Mucosa of stomach (tissue), 1 donor: ENCODE data around the gene HPCAL1.

Source experiments
- H3K27me3 ChIP-seq: one replicate; pipeline ENCODE4 v1.7.0; 2013; ENCODE audit warnings: mild to moderate bottlenecking, low read length; ENCODE audit not compliant: control insufficient read depth, insufficient read depth
- H3K36me3 ChIP-seq: one replicate; pipeline ENCODE4 v1.7.0; 2013; ENCODE audit warnings: low read length; ENCODE audit not compliant: control insufficient read depth, insufficient read depth
- H3K4me1 ChIP-seq: one replicate; pipeline ENCODE4 v1.7.0; 2013; ENCODE audit warnings: mild to moderate bottlenecking, low read length; ENCODE audit not compliant: control insufficient read depth, insufficient read depth
- H3K4me3 ChIP-seq: one replicate; pipeline ENCODE4 v1.7.0; 2013; ENCODE audit warnings: low read length
- H3K9ac ChIP-seq: one replicate; pipeline ENCODE4 v1.7.0; 2013; ENCODE audit warnings: mild to moderate bottlenecking, low read length, moderate library complexity
- H3K9me3 ChIP-seq: one replicate; pipeline ENCODE4 v1.7.0; 2013; ENCODE audit warnings: mild to moderate bottlenecking, low read length, moderate library complexity; ENCODE audit not compliant: control insufficient read depth
- donor health status: Pancreatic carcinoma.

Gene HPCAL1

DNA sequence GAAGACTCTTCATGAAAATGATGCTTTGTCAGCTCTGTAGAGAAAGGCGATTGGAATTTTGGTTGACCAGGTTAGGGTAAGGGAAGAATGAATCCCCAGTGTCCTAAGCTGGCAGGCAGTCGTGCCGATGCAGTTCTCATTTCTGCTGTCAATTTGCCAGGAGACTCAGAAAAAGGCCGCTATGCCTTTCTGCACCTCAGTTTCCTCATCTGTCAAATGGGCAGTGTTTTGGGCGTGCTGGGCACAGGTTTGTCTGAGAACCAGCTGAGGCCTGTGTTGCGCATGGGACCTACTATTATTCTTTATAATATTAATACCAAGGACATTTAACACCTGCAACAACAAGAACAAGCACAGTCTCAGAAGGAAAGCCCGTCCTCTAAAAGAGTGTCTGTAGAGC, 50.3 kb downstream of the HPCAL1 start:
- peaks cover 4% of the 10 kb centered on the region for H3K4me1 ChIP-seq

DNA sequence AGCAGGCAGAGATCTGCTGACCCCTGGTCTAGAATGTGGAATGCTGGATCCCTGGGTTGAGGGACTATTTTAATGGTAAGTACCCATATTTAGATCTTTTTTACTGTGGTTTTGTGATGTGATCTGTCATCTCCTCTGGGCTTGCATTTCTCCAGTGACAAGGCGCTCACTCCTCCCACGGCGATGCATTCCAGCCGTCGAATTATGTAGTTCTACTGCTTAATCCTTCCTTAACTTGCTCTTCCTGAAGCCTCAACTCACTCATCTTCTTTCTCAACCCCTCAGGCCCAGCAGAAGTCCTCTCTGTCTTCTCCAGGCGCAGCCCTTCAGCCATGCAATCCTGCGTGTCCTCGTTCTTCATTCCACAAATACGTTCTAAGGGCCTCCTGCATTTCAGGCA, 51.2 kb downstream of the HPCAL1 start:
- no peaks in the 10 kb centered on the region for H3K36me3 ChIP-seq
- H3K4me1 ChIP-seq = no peaks in the 10 kb centered on the region

More for the DNA sequence above, 50.3 kb downstream of the HPCAL1 start:
- Histone ChIP-seq H3K9me3 (no peaks in the 10 kb centered on the region), H3K4me3 (no peak overlapping the region), H3K36me3 (no peaks in the 10 kb centered on the region), H3K9ac (no peak overlapping the region), H3K27me3 (no peaks in the 10 kb centered on the region)

GRCh38 chr2:10354399-10354798, 51.7 kb downstream of the HPCAL1 start:
- no peaks in the 10 kb centered on the region for H3K4me1 ChIP-seq

More for the DNA sequence above, 51.2 kb downstream of the HPCAL1 start:
- Histone ChIP-seq H3K27me3 (no peaks in the 10 kb centered on the region), H3K9ac (no peak overlapping the region), H3K9me3 (no peaks in the 10 kb centered on the region), H3K4me3 (no peak overlapping the region)

GRCh38 chr2:10355471-10356438, 53.1 kb downstream of the HPCAL1 start:
- H3K4me1 ChIP-seq = peaks cover 6% of the 10 kb centered on the region
- H3K27me3 ChIP-seq = no peaks in the 10 kb centered on the region
- no peaks in the 10 kb centered on the region for H3K9me3 ChIP-seq
- H3K36me3 ChIP-seq = no peaks in the 10 kb centered on the region
- no peak overlapping the region for H3K9ac ChIP-seq
- no peak overlapping the region for H3K4me3 ChIP-seq

More at GRCh38 chr2:10354399-10354798, 51.7 kb downstream of the HPCAL1 start:
- no peaks in the 10 kb centered on the region for H3K36me3 ChIP-seq
- no peak overlapping the region for H3K9ac ChIP-seq
- H3K9me3 ChIP-seq = no peaks in the 10 kb centered on the region
- no peaks in the 10 kb centered on the region for H3K27me3 ChIP-seq
- no peak overlapping the region for H3K4me3 ChIP-seq

DNA sequence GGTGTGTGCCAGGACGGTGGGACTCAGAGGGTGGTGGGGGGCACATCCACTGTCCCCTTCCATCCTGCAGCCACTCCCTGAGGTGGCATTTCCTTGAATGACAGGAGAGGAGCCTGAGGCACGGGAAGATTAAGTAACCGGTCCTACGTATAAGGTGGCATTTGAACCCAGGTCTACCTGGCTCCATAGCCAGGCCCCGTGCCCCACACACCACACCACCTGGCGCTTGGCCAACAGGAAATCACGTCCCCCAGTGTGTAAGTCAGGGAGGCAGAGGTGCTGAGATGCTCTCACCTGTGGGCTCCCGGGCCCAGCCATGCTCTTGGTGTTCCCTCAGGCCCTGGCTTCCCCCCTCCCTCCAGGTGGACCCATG, 53.7 kb downstream of the HPCAL1 start:
- Histone ChIP-seq H3K9ac (no peak overlapping the region), H3K27me3 (no peaks in the 10 kb centered on the region), H3K9me3 (no peaks in the 10 kb centered on the region), H3K4me3 (no peak overlapping the region), H3K4me1 (peaks cover 13% of the 10 kb centered on the region), H3K36me3 (no peaks in the 10 kb centered on the region)

GRCh38 chr2:10357193-10358169, 54.8 kb downstream of the HPCAL1 start:
- Histone ChIP-seq H3K9me3 (no peaks in the 10 kb centered on the region), H3K36me3 (no peaks in the 10 kb centered on the region), H3K27me3 (no peaks in the 10 kb centered on the region), H3K9ac (no peak overlapping the region), H3K4me1 (peaks cover 22% of the 10 kb centered on the region), H3K4me3 (no peak overlapping the region)

GRCh38 chr2:10359246-10359645, 56.5 kb downstream of the HPCAL1 start:
- Histone ChIP-seq H3K4me1 (peaks cover 39% of the 10 kb centered on the region), H3K27me3 (no peaks in the 10 kb centered on the region), H3K36me3 (no peaks in the 10 kb centered on the region), H3K9ac (no peak overlapping the region), H3K9me3 (no peaks in the 10 kb centered on the region), H3K4me3 (no peak overlapping the region)

DNA sequence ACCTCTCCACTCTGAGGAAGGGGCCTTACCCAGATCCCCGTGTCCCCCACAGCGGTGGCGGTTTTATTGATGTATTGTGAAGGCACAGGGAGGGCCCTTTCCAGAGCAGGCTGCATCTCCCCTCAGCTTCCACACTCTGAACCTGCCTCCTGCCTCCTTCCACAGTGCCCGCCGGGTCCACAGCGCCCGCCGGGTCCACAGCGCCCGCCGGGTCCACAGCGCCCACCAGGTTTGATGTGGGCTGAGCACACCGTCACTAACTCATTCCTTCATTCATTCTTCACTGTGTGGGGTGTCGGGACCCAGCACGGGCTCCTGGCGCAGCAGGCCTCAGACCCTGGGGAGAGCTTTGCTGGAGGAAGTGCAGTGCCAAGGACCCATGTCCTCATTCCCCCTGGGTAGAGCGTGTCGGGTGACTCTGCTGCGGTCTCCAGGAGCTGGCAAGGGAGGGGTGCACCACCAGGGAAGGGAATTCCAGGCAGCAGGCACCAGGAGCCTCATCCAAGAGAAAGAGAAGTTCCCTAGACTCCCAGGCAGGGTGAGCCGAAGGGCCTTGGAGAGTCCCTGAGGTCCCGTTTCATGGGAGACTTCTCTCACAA, 57.1 kb downstream of the HPCAL1 start:
- Histone ChIP-seq H3K36me3 (no peaks in the 10 kb centered on the region), H3K9ac (no peak overlapping the region), H3K4me3 (no peak overlapping the region), H3K9me3 (no peaks in the 10 kb centered on the region), H3K27me3 (no peaks in the 10 kb centered on the region), H3K4me1 (peaks cover 45% of the 10 kb centered on the region)

DNA sequence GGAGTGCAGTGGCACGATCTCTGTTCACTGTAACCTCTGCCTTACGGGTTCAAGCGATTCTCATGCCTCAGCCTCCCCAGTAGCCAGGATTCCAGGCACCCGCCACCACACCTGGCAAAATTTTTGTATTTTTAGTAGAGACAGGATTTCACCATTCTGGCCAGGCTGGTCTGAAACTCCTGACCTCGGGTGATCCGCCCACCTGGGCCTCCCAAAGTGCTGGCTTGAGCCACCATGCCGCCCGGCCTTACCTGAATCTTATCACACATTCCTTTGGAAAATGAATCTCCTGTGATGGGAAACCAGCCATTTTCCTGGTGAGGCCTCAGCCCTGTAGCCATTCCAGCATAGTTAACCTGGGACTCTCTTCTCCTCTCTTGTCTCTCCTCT, 57.8 kb downstream of the HPCAL1 start:
- Histone ChIP-seq H3K4me3 (no peak overlapping the region), H3K4me1 (peaks cover 51% of the 10 kb centered on the region), H3K36me3 (no peaks in the 10 kb centered on the region), H3K27me3 (no peaks in the 10 kb centered on the region), H3K9ac (no peak overlapping the region), H3K9me3 (no peaks in the 10 kb centered on the region)

- Histone ChIP-seq H3K27me3 (no peaks in the 10 kb centered on the region), H3K4me1 (peaks cover 57% of the 10 kb centered on the region), H3K9me3 (no peaks in the 10 kb centered on the region), H3K36me3 (no peaks in the 10 kb centered on the region), H3K9ac (no peak overlapping the region), H3K4me3 (no peak overlapping the region)
Measured at GRCh38 chr2:10360850-10361588, 58.3 kb downstream of the HPCAL1 start.
